ENCODE results near the gene LSM10. TPM values are rescaled to one million over a fixed set of nuclear protein-coding genes. Genes with fewer than 3 reads are reported as not detected.

The LSM10 gene
- total RNA-seq, 1 donor from 2014 or later: 36.4 TPM

DNA sequence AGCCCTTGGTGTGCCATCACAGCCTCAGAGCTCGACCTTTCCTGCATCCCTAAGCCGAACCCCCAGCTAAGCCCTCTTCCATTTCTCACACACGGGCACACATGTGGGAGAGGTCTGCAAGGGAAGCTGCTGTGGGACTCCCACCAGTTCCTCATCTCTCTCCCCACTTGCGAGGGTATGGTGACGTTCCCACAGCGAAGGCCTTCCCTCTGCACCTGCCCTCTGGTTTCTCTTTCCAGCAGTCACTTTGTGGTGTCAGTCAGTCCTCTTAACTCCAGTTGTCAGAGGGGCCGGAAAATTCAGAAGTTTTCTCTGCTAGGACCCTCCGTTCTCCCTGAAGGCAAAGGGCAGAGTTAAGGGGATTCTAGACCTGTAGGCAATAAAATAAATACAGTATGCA, 6.4 kb downstream of the LSM10 start:
- no peak for DNase-seq (ENCODE audit: extremely low spot score, unreplicated experiment)
- peaks cover 14% of the 10 kb centered on the region for H3K4me1 Mint-ChIP-seq (ENCODE audit: unreplicated experiment)
- H3K36me3 Mint-ChIP-seq: peaks cover 3% of the 10 kb centered on the region
- TF ChIP-seq, protein P1, sequence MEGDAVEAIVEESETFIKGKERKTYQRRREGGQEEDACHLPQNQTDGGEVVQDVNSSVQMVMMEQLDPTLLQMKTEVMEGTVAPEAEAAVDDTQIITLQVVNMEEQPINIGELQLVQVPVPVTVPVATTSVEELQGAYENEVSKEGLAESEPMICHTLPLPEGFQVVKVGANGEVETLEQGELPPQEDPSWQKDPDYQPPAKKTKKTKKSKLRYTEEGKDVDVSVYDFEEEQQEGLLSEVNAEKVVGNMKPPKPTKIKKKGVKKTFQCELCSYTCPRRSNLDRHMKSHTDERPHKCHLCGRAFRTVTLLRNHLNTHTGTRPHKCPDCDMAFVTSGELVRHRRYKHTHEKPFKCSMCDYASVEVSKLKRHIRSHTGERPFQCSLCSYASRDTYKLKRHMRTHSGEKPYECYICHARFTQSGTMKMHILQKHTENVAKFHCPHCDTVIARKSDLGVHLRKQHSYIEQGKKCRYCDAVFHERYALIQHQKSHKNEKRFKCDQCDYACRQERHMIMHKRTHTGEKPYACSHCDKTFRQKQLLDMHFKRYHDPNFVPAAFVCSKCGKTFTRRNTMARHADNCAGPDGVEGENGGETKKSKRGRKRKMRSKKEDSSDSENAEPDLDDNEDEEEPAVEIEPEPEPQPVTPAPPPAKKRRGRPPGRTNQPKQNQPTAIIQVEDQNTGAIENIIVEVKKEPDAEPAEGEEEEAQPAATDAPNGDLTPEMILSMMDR (conservative IDR thresholded peaks at IDR 0.05): no peak
- H3K4me3 Mint-ChIP-seq: peak overlapping the region; percentile 15
- no peaks in the 10 kb centered on the region for H3K27me3 Mint-ChIP-seq
- no peak overlapping the region for H3K27ac Mint-ChIP-seq
- H3K9me3 Mint-ChIP-seq: no peaks in the 10 kb centered on the region

DNA sequence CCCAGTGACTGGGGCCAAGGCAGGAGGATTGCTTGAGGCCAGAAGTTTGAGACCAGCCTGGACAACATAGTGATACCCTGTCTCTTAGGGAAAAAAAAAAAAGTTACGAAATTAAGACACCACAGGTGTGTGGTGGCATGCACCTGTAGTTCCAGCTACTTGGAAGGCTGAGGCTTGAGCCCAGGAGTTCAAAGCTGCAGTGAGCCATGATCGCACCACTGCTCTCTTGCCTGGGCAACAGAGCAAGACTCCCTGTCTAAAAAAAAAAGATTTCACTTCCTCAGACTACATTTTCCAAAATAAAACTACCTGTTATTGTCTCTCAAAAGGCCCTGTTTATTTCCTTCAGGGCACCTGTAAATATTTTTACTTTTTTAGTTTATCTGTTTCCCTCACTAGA, 7.3 kb downstream of the LSM10 start:
- H3K27me3 Mint-ChIP-seq: no peaks in the 10 kb centered on the region
- H3K9me3 Mint-ChIP-seq: no peaks in the 10 kb centered on the region
- DNase-seq (ENCODE audit: extremely low spot score, unreplicated experiment): no peak
- TF ChIP-seq, protein P1 (conservative IDR thresholded peaks at IDR 0.05): no peak
- peak overlapping the region; percentile 23 for H3K27ac Mint-ChIP-seq
- no peak overlapping the region for H3K4me3 Mint-ChIP-seq
- H3K4me1 Mint-ChIP-seq (ENCODE audit: unreplicated experiment): peaks cover 14% of the 10 kb centered on the region
- peaks cover 3% of the 10 kb centered on the region for H3K36me3 Mint-ChIP-seq

DNA sequence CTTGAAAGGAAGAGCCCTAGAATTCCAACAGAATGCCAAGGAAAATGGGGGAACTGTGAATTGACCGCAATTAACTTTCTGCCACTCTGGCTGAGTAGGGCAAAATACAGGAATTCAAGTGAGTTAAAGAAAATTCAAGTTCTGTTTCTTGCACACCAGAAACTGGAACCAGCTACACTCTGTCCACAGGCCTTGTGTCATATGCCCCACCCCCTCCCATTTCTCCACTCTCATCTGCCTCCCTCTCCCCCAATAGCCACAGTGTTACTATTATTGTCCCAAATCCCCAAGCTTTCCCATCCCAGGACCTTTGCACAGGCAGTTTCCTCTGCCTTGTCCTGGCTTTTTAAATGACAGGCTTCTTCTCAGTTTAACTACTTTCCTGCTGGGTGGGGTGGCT, 7.7 kb downstream of the LSM10 start:
- TF ChIP-seq, protein P1 (conservative IDR thresholded peaks at IDR 0.05): no peak
- Mint-ChIP-seq H3K27ac (peak overlapping the region; percentile 23), H3K9me3 (no peaks in the 10 kb centered on the region), H3K4me3 (no peak overlapping the region), H3K36me3 (peaks cover 3% of the 10 kb centered on the region), H3K27me3 (no peaks in the 10 kb centered on the region), H3K4me1 (ENCODE audit: unreplicated experiment) (peaks cover 14% of the 10 kb centered on the region)
- no peak for DNase-seq (ENCODE audit: extremely low spot score, unreplicated experiment)

DNA sequence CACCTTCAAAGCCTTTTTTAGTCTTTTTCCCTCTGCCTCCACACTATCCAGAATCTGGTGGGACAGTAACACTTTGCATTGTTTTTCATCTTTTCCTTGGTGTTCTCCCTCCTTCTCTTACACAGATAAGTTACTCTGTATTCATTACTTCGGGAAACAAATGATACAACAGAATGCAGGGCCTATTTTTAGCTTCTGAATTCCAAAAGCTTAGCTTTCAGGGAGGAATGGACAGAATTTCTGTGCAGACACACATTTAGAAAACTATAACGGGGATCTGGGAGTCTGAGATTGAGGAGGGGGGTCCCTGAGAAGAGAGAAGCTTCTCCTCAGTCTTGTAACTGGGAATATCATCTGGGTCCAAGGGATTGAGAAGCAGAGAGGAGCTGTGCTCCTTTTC, 8.4 kb downstream of the LSM10 start:
- H3K27me3 Mint-ChIP-seq: no peaks in the 10 kb centered on the region
- no peak overlapping the region for H3K4me3 Mint-ChIP-seq
- no peaks in the 10 kb centered on the region for H3K9me3 Mint-ChIP-seq
- TF ChIP-seq, protein P1 (conservative IDR thresholded peaks at IDR 0.05): no peak
- H3K27ac Mint-ChIP-seq: no peak overlapping the region
- DNase-seq (ENCODE audit: extremely low spot score, unreplicated experiment): no peak
- peaks cover 21% of the 10 kb centered on the region for H3K4me1 Mint-ChIP-seq (ENCODE audit: unreplicated experiment)
- H3K36me3 Mint-ChIP-seq: peaks cover 3% of the 10 kb centered on the region

DNA sequence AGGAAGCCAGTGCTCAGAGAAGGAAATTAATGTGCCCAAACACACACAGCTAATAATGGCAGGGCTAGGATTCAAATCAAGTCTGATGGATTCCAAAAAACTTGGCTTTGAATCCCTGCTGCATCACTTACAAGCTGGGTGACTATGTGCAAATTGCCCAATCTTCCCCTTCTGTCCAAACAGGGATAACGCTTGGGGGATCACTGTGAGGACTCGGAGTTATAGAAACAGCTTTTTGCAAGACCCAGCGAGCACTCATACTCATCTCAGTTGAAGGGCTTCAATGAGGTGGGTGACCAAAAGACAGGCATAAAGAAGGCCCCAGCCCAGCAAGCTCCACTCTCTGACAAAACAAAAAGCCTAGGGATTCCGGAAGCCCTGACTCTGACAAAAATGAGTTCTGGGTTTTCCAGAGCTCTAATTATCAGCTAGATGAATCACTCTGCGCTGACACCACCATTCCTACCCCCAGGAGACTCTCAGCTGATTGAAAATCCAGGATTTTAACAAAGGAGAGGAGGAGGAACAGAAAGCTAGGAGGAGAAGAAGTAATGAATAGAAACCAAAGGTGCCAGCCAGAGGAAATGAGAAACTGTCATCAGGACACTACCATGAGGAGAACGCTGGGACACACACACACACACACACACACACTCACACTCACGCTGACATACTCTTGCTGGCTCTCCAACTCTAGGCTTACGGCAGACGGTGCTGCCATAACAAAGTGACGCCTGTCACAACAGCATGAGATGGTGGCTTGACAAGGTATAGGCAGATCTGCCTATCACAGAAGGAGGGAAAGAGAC, 10.4 kb downstream of the LSM10 start:
- Mint-ChIP-seq H3K27ac (peak overlapping the region; percentile 100), H3K4me1 (ENCODE audit: unreplicated experiment) (peaks cover 29% of the 10 kb centered on the region), H3K9me3 (no peaks in the 10 kb centered on the region), H3K4me3 (peak overlapping the region; percentile 92), H3K27me3 (no peaks in the 10 kb centered on the region), H3K36me3 (no peaks in the 10 kb centered on the region)
- TF ChIP-seq, protein P1 (conservative IDR thresholded peaks at IDR 0.05): no peak
- DNase-seq (ENCODE audit: extremely low spot score, unreplicated experiment): no peak

Data from type B pancreatic cell (in vitro differentiated cells).